Fibroblast of skin of right quadriceps (primary cell): ENCODE results near the gene SPRY1.
A peak's percentile ranks its signal among the peaks of the same experiment; 100 is the strongest.

Source experiments
- DNase-seq: peaks from one replicate; pipeline ENCODE4 v3.0.0-alpha.2; 2013

Gene SPRY1

GRCh38 chr4:123412091-123412505 is 15.5 kb downstream of the SPRY1 start:
- DNase-seq: no peak

GRCh38 chr4:123412700-123413512 is 16.3 kb downstream of the SPRY1 start:
- DNase-seq: peak; percentile 63

- DNase-seq: no peak
Measured at GRCh38 chr4:123415576-123415975, 19.0 kb downstream of the SPRY1 start.

DNA sequence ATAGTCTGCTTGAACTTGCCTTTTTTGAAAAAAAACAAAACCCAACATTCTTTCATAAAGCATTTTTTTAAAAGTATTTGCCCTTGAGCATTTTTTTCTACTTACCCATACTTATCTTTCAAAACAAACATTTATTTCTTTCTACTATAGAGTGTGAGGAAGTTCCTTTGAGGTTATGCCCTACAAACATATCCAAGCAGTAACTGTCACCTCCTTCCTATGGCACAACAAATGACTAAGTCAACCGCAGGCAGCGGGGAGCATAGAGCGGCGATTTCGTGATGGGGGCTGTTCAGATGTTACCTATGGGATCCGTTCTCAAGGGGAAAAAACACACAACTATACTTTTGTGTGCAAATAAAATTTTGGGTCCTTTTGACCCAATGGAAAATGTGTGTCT is 19.4 kb downstream of the SPRY1 start:
- DNase-seq: peak; percentile 54

- DNase-seq: no peak
Measured at GRCh38 chr4:123417813-123418212, 21.2 kb downstream of the SPRY1 start.

GRCh38 chr4:123418351-123418931 is 21.8 kb downstream of the SPRY1 start:
- peak; percentile 91 for DNase-seq

- DNase-seq: no peak
Measured at GRCh38 chr4:123419885-123420755, 23.5 kb downstream of the SPRY1 start.

DNA sequence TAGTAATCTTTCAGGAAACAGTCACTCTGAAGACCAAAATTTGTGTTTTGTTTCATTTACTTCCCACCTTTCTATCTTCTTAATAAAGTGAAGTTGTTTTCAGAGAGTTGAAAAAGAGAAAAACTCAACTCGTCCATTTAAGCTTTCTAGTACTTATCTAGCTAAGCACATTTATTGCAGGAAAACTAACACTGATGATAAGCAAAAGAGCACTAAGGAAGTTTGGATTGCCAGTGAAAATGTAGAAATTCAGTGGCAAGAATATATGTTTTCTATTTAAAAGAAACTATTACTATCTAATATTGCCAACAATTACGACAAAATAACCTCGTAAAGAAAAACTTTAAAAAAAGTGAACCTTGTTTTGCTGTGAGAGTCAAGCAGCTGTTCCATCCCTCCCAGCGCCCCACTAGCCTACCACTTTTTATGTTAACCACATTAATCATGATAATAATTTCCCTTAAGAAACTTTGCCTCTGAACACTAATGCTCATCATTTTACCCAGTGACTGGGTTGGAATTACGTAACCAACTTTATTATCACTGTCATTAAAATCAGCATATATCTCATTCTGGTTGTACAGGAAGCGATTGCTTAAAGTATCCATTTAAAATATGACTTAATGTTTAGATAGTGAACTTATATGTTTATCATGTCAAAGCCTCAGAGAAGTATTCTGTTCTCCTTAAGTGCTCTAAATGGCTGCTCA is 24.8 kb downstream of the SPRY1 start:
- DNase-seq: peak; percentile 65

- no peak for DNase-seq
Measured at GRCh38 chr4:123421937-123422781, 25.6 kb downstream of the SPRY1 start.

DNA sequence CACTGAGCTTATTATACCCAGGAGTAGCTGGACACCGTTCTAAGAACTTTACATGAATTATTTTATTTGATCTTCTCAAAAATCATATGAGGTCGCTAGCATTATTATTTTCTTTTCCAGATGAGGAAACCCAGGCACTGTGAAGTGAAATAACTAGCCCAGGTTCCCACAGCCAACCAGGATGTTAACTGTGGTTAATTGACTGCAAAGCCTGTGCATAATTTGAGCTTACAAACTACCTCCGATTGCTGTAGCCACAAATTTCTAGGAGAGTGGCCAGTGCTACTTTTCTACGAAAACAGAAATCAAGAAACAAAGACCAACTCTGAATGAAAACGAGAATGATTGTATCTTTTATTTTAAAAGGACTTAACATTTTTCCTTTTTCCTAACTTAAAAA is 27.2 kb downstream of the SPRY1 start:
- DNase-seq: no peak

- DNase-seq: no peak
Measured at GRCh38 chr4:123427951-123428350, 31.4 kb downstream of the SPRY1 start.

GRCh38 chr4:123430031-123430430 is 33.4 kb downstream of the SPRY1 start:
- no peak for DNase-seq

DNA sequence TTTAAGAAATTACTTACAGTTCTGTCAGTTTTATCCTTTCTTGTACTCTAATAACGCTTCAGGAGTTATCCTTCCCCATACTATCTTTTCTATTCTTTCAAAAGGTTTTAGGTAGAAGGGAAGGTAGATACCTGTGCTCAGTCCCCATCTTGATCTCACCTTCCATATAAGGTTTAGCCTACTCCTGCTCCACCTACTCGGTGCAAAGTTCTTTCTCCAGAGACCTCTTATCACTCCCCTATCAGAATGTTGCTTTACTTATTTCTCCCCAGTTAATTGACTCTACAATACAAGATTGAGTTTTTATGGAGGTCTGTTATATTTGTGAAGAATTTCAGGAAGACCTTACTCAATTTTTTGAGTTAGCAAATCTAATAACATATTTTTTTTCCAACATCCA is 33.9 kb downstream of the SPRY1 start:
- no peak for DNase-seq

- DNase-seq: no peak
Measured at GRCh38 chr4:123433573-123433972, 37.0 kb downstream of the SPRY1 start.

GRCh38 chr4:123433976-123434375 is 37.4 kb downstream of the SPRY1 start:
- DNase-seq: no peak

DNA sequence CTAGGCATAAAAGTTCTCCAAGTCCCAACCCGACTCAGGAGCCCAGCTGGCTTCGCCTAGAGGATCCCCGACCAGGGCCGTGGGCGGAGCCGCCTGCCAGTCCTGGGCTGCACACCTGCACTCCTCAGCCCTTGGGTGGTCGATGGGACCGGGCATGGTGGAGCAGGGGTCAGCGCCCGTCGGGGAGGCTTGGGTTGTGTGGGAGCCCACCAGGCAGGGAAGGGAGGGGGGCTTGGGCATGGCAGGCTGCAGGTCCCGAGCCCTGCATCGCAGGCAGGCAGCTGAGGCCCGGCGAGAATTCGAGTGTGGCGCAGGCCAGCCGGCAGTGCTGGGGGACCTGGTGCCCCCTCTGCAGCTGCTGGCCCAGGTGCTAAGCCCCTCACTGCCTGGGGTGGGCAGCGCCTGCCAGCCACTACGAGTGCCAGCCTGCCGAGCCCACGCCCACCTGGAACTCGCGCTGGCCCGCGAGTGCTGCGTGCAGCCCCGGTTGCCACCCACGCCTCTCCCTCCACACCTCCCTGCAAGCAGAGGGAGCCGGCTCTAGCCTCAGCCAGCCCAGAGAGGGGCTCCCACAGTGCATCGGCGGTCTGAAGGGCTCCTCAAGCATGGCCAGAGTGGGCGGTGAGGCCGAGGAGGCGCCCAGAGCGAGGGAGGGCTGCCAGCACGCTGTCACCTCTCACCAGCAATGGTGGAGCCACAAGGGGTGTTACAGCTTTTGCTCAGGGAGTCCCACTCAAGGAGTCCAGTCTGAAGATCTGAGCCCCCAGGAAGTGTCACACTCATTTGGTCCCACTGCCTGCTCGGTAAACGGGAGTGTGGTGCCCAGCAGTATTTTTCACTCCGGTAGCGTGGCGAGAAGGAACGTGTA is 38.9 kb downstream of the SPRY1 start:
- DNase-seq: no peak

GRCh38 chr4:123438031-123438430 is 41.4 kb downstream of the SPRY1 start:
- no peak for DNase-seq

GRCh38 chr4:123443401-123444289 is 47.0 kb downstream of the SPRY1 start:
- no peak for DNase-seq

- no peak for DNase-seq
Measured at GRCh38 chr4:123444290-123444731, 47.7 kb downstream of the SPRY1 start.
